ENCODE results near the gene PSD.

GRCh38 chr10:102444851-102445250 lies 26.3 kb upstream of the PSD start:
- TF ChIP-seq CTCF (IDR thresholded peaks at IDR 0.05), result no peak
- no peak for TF ChIP-seq POLR2AphosphoS5 (IDR thresholded peaks at IDR 0.05; ENCODE audit: low read depth, low read length)

Measured in Panc1 (cell line).